IMR-90 (cell line): Measurements from ENCODE around the gene PDIA4.

Experiments
- BHLHE40 ChIP-seq: fragments of 150-350 bp; IDR thresholded peaks from 2 replicates; pipeline ENCODE4 v1.6.1; 2016; ENCODE audit warnings: mild to moderate bottlenecking, low read depth, low read length
- CHD1 ChIP-seq: IDR thresholded peaks from 2 replicates; pipeline ENCODE4 v1.6.1; 2012; ENCODE audit warnings: low read depth, low read length, improper control_type of control experiment
- CTCF ChIP-seq: conservative IDR thresholded peaks from 2 replicates; pipeline ENCODE4 v1.5.1; 2012; ENCODE audit warnings: mild to moderate bottlenecking, low read depth, low read length, improper control_type of control experiment
- FOS ChIP-seq: fragments of 150-350 bp; IDR thresholded peaks from 2 replicates; pipeline ENCODE4 v1.6.1; 2016; ENCODE audit warnings: low read depth, low read length
- MAFK ChIP-seq: IDR thresholded peaks from 2 replicates; pipeline ENCODE4 v1.6.1; 2012; ENCODE audit warnings: low read depth, low read length, improper control_type of control experiment
- MAZ ChIP-seq: IDR thresholded peaks from 2 replicates; pipeline ENCODE4 v1.6.1; 2012; ENCODE audit warnings: low read depth, mild to moderate bottlenecking, low read length, improper control_type of control experiment, moderate library complexity, borderline replicate concordance
- POLR2A ChIP-seq: IDR thresholded peaks from 2 replicates; pipeline ENCODE4 v1.6.1; 2012; ENCODE audit warnings: mild to moderate bottlenecking, low read depth, low read length
- RFX5 ChIP-seq: IDR thresholded peaks from 2 replicates; pipeline ENCODE4 v1.8.0; 2012; ENCODE audit warnings: low read depth, mild to moderate bottlenecking, low read length, moderate library complexity

DNA sequence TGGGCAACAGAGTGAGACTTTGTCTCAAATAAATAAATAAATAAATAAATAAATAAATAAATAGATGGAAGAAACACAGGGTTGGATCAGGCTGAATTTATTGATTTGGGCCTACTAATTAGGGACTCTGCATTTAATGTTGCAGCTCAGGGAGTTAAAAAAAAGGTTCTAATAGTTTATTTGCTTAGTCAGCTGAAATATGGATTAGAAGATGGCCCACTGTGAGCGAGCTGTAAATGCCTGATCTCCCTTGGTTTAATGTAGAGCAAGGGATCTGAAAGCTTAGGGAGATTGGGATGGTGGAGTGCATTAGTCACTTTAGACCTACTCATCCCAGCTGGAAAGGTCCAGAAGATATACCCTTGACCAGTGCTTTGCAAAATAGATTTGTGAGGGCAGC lies 25.1 kb upstream of the PDIA4 start:
- no peak for TF ChIP-seq CTCF
- no peak for TF ChIP-seq MAZ
- no peak for TF ChIP-seq FOS
- no peak for TF ChIP-seq POLR2A
- peak; percentile 92 for TF ChIP-seq MAFK
- no peak for TF ChIP-seq RFX5
- TF ChIP-seq CHD1, result no peak
- TF ChIP-seq BHLHE40, result no peak
